ENCODE results near the gene SLC7A8.

DNA sequence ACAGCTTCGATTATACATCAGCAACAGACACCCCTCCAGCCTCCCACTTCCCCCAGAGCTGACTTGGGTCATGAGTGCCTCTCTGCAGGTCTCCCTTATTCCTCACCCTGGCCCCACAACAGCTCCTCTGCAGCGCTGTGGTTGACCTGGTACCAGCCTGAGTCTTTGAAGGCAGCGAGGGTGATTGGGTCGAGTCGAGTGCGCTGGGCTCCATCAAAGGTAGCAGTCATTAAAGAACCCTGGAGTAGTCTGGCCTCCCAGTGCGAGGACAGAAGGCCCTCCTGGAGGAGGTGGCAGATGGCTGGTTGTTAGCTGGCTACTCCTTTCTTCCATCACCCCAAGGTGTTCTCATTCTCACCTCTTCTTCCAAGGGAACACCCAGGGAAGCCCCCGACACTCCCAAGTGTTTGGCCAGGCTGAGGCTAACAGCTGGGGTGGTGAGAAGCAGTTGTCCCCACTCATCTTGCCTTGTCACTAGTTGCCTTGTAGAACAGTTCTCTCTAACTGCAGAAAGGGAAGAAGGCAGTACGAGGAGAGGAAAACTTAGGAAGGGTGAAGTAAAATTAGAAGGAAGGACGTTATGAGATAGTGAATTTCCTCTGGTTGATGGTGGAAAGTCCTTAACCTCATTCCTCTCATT is 81.4 kb downstream of the SLC7A8 start:
- no peak for TF ChIP-seq POLR2A (IDR thresholded peaks at IDR 0.05)
- TF ChIP-seq, protein P1, sequence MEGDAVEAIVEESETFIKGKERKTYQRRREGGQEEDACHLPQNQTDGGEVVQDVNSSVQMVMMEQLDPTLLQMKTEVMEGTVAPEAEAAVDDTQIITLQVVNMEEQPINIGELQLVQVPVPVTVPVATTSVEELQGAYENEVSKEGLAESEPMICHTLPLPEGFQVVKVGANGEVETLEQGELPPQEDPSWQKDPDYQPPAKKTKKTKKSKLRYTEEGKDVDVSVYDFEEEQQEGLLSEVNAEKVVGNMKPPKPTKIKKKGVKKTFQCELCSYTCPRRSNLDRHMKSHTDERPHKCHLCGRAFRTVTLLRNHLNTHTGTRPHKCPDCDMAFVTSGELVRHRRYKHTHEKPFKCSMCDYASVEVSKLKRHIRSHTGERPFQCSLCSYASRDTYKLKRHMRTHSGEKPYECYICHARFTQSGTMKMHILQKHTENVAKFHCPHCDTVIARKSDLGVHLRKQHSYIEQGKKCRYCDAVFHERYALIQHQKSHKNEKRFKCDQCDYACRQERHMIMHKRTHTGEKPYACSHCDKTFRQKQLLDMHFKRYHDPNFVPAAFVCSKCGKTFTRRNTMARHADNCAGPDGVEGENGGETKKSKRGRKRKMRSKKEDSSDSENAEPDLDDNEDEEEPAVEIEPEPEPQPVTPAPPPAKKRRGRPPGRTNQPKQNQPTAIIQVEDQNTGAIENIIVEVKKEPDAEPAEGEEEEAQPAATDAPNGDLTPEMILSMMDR (IDR thresholded peaks at IDR 0.05): no peak

All from heart left ventricle (tissue), 13 donors.